ENCODE measurements around the gene IPO13. TPM values are rescaled to one million over a fixed set of nuclear protein-coding genes. Genes with fewer than 3 reads are reported as not detected.

Gene IPO13
- total and polyA plus RNA-seq, 10 of the 15 experiments (the other 5 are each of a cell fraction or from before 2014, with no cell fraction given), result 7.1 to 26.6 (median 15.9) TPM

GRCh38 chr1:43986712-43987111 lies 40.0 kb downstream of the IPO13 start (continued):
- TF ChIP-seq CUX1 (IDR thresholded peaks at IDR 0.05; ENCODE audit: insufficient replicate concordance, low read depth, low read length), result no peak

GRCh38 chr1:43987159-43987902 lies 40.6 kb downstream of the IPO13 start:
- intact Hi-C loops (cut with micrococcal nuclease; ENCODE audit: unreplicated experiment), result no loop called here
- H3K9me3 ChIP-seq (replicated peaks; ENCODE audit: control insufficient read depth, insufficient read depth, low read length), result no peaks in the 10 kb centered on the region
- H3K4me2 ChIP-seq (ENCODE audit: control insufficient read depth, insufficient read depth), result no peak overlapping the region
- H2AFZ ChIP-seq (ENCODE audit: control insufficient read depth, low read depth, low read length), result no peak overlapping the region
- ChIA-PET RAD21 (ENCODE audit: unreplicated experiment) (interaction anchor here (0.6 kb wide), 1 partner anchor 54 kb away, joined by 3 read pairs; no protein-coding TSS in a partner anchor), SMC1A (ENCODE audit: uncharacterized antibody, unreplicated experiment) (interaction anchor here (1.4 kb wide), 1 partner anchor 224 kb away, joined by 3 read pairs; no protein-coding TSS in a partner anchor), CTCF (interaction anchor here (1.7 kb wide), 1 partner anchor 60 kb away, joined by 4 read pairs; no protein-coding TSS in a partner anchor), POLR2A (interaction anchor here (0.6 kb wide), 1 partner anchor 225 kb away, joined by 5 read pairs; no protein-coding TSS in a partner anchor)
- BruUV-seq (replicated peaks), result no TSS peak
- peaks cover 9% of the 10 kb centered on the region for H3K4me1 ChIP-seq (ENCODE audit: control insufficient read depth, insufficient read depth, low read length)
- WGBS (ENCODE audit: insufficient coverage, insufficient replicate concordance, low lambda C conversion rate, missing lambda C conversion rate), result 93% methylated on average over 6 of the region's 6 CpGs
- FAIRE-seq (no peak), ATAC-seq (no peak), DNase-seq (ENCODE audit: low read depth, low spot score) (no peak)
- no peak overlapping the region for H3K4me3 ChIP-seq
- peaks cover 0 to 4% of the 10 kb centered on the region in 2 experiments; a peak in 3 of 4 replicates for H3K36me3 ChIP-seq (ENCODE audit: control insufficient read depth in 2 of 2, insufficient read depth in 2 of 2, low read length in 1 of 2)
- no peaks in the 10 kb centered on the region for H4K20me1 ChIP-seq (ENCODE audit: control insufficient read depth, insufficient read depth)
- no peaks in the 10 kb centered on the region for H3K79me2 ChIP-seq (ENCODE audit: control insufficient read depth, insufficient read depth, low read length)
- in situ Hi-C loops (cut with MboI), result no loop called here
- no peaks in the 10 kb centered on the region for H3K27me3 ChIP-seq (replicated peaks in 1 of 2; ENCODE audit: control insufficient read depth in 2 of 2, insufficient read depth in 2 of 2, low read length in 1 of 2)
- TF ChIP-seq USF2 (IDR thresholded peaks at IDR 0.05; ENCODE audit: borderline replicate concordance, low read depth, low read length), result no peak
- TF ChIP-seq ZBED1 (IDR thresholded peaks at IDR 0.05; ENCODE audit: borderline replicate concordance), result no peak
- no peak for TF ChIP-seq POLR2A (IDR thresholded peaks at IDR 0.05; ENCODE audit: low read depth, low read length)
- no peak for TF ChIP-seq PAX8 (IDR thresholded peaks at IDR 0.05)
- TF ChIP-seq ZNF384 (IDR thresholded peaks at IDR 0.05; ENCODE audit: borderline replicate concordance, low read depth, low read length), result no peak
- no peak for TF ChIP-seq IKZF1 (conservative IDR thresholded peaks at IDR 0.05)
- no peak for TF ChIP-seq NFYA (IDR thresholded peaks at IDR 0.05; ENCODE audit: borderline replicate concordance, low read depth, low read length)
- TF ChIP-seq RB1 (IDR thresholded peaks at IDR 0.05; ENCODE audit: borderline replicate concordance), result no peak
- TF ChIP-seq IRF4 (IDR thresholded peaks at IDR 0.05; ENCODE audit: low read depth, low read length), result no peak
- TF ChIP-seq SMAD1 (IDR thresholded peaks at IDR 0.05; ENCODE audit: low read depth, partially characterized antibody), result no peak
- no peak for TF ChIP-seq NFXL1 (IDR thresholded peaks at IDR 0.05; ENCODE audit: borderline replicate concordance)
- TF ChIP-seq NFIC (IDR thresholded peaks at IDR 0.05; ENCODE audit: low read depth, low read length), result no peak
- H3K9ac ChIP-seq (ENCODE audit: control insufficient read depth, insufficient read depth, low read length), result no peak overlapping the region
- no peak overlapping the region for H3K27ac ChIP-seq (ENCODE audit: control insufficient read depth, insufficient read depth)

Data from GM12878 (cell line).